NCI-H526 (cell line): ENCODE results near the gene FARSA.
"Not testable (repeated sequence)": the region's sequence is repeated elsewhere in the genome, so short reads cannot be mapped to it uniquely, and the experiment has no call there.

ENCODE experiments used
- DNase-seq, 2 experiments: peaks; one replicate each; lab custom pipeline; 2025; lab: John Stamatoyannopoulos, UW

FARSA gene

GRCh38 chr19:12890787-12891552 is 42.5 kb downstream of the FARSA start, which contains the start of gene GCDH:
Gene GCDH, plus strand, starts transcription at chr19:12891160. Its CDS starts 145 bp downstream, at chr19:12891305.
- DNase-seq, result peak; percentile 97 to 98

DNA sequence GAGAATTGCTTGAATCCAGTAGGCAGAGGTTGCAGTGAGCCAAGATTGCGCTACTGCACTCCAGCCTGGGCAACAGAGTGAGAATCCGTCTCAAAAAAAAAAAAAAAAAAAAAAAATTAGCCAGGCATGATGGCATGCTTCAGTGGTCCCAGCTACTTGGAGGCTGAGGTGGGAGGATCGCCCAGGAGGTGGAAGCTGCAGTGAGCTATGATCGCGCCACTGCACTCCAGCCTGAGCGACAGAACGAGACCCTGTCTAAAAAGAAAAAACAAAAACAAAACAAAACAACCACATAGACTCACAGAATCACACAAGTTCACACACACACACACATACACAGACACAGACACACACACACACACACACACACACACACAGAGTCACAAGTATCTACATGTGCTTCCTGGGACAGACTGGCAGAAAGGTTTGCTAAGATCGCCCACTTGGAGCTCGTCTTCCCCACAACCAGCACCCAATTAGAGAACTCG is 43.2 kb downstream of the FARSA start:
- not testable (repeated sequence) for DNase-seq

DNA sequence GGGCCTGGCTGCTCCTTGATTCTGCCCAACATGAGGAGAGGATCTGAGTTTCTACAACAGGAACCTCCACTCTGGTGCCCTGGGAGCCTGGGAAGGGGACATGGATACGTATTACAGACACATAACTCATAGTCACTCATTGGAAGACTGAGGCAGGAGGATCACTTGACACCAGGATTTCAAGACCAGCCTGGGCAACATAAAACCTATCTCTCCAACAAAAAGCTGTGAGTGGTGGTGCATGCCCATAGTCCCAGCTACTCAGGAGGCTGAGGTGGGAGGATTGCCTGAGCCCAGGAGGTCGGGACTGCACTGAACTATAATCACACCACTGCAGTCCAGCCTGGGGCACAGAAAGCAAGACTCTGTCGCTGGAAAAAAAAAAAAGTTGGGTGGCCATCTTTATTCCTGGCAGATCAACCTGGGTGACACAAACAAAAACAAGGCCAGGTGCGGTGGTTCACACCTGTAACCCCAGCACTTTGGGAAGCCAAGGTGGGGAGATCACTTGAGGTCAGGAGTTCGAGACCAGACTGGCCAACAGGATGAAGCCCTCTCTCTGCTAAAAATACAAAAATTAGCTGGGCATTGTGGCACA is 45.4 kb downstream of the FARSA start:
- DNase-seq, result no peak

GRCh38 chr19:12886969-12887747 is 46.4 kb downstream of the FARSA start, which contains the start of gene KLF1:
Gene KLF1, minus strand, starts transcription at chr19:12887201. Its CDS starts 61 bp downstream, at chr19:12887140.
- no peak for DNase-seq

DNA sequence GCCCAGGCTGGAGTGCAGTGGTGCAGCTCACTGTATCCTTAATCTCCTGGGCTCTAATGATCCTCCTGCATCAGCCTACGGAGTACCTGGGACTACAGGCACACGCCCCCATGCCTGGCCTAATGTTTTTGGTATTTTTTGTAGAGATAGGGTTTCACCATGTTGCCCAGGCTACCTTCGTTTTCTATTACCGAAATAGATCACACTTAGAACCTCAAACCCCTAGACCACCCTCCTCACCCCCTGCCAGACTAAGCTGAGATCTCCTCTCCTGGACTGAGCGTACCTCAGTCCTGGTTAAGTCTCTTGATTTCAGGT is 46.9 kb downstream of the FARSA start:
- DNase-seq, result no peak

DNA sequence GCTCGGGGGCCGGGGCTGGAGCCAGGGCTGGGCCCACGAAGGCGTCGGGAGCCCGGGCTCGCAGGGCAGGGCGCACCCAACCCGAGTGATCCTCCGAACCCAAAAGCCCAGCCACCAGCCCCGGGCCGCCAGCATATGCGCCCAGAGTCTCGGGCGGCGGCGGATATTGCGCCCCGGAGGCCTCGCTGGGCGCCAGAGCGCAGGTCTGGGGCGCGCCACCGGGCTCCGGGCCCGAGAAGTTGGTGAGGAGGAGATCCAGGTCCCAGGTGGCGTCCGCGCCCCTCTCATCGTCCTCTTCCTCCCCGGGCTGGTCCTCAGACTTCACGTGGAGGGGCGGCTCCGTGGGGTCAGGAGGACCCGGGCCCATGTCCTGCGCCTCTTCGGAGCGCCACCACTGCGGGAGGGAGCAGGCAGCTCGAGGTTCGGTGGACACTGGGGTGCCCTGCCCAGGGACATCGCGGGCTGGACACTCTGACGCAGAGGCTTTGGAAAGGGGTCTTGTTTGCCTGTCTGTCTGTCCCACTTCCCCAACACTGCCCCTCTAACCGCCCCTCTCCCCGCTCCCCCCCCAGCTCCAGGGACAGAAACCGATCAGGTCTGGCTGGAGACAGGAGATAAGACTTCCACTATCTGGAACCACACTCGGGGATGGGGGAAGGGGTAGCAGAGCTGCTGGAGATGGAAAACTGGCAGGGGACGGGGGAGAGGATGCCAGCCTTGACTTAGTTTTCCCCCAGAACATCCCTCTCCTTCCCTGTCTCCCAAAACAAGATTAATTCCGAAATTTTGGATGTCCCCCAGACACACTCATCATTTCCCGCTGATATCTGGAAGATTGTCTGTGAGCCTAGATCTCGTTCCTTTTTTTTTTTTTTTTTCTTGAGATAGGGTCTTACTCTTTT is 47.5 kb downstream of the FARSA start:
- no peak for DNase-seq

DNA sequence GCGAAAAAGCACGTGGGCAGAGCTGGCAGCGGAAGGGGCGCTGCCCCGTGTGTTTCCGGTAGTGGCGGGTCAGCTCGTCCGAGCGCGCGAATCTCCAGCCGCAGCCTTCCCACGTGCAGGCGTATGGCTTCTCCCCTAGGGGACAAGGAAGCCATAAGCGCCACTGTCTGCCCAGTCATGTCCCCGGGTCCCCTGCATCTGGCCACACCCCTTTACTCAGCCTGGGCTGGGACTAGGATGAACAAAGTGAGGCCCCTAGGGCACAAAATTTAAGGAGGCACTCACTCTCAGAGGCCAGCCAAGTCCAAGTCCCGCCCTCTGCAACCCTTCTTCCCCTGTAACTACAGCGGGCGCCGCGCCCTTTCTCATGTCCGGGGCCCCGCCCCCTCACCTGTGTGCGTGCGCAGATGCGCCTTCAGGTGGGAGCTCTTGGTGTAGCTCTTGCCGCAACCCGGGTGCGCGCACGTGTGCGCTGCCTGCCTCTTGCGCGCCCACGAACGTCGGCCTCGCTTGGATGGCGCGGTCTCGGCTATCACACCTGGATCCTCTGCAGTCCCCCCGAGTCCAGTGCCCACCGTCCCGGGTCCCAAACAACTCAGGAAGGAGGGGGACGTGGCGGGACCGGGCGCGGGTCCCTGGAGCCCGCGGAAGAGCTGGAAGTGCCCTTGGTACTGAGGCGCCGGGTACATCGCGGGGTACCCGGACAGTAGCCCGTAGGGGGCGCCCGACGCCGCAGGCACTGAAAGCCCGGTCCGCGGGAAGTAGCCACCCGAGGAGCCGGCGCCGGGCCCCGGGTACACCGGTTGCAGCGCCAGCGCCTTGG is 48.4 kb downstream of the FARSA start:
- DNase-seq, result peak; percentile 80 to 95

DNA sequence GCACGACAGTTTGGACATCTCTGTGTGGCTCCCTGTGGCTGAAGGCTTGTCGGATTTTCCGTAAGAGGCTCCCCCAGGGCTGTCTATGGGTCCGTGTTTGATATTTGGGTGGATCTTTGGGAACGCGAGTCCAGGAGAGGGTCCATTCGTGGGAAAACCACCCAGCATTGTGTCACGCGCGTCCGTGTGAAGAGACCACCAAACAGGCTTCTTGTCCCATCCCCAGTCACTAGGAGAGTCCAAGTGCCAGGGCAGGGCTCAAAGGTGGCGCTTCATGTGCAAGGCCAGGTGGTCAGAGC is 48.9 kb downstream of the FARSA start:
- no peak for DNase-seq

DNA sequence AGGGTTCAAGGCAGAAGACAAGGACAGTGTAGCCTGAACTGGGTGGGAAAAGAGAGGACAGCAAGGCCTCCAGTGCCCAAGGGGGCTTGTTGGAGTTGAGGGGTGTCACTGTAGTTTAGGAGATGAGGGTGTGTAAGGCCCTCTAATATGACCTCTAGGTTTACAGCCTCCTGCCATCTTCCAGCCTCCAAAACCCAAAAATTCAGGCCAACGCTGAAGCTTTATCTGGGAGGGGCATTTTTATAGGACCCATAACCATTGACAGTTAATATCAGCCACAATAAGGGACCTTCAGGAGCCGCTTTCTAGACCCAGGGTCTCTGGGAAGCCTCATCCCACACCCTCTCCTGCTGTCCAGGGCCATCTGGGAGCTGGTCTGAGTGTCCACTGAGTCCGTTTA is 49.3 kb downstream of the FARSA start:
- DNase-seq, result no peak

DNA sequence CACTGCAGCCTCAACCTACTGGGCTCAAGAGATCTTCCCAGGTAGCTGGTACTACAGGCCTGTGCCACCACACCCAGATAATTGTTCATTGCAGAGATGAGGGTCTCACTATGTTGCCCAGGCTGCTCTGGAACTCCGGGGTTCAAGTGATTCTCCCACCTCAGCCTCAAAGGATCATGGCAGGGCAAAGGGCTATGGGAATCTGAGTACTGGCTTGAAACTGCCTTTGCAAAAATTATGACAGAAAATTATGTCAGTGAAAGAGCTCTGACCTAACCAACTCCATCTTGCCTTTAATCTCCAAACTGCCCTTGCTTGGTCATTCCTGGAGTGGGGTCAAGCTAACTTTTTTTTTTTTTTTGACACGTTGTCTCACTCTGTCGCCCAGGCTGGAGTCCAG is 50.9 kb downstream of the FARSA start:
- DNase-seq, result no peak

DNA sequence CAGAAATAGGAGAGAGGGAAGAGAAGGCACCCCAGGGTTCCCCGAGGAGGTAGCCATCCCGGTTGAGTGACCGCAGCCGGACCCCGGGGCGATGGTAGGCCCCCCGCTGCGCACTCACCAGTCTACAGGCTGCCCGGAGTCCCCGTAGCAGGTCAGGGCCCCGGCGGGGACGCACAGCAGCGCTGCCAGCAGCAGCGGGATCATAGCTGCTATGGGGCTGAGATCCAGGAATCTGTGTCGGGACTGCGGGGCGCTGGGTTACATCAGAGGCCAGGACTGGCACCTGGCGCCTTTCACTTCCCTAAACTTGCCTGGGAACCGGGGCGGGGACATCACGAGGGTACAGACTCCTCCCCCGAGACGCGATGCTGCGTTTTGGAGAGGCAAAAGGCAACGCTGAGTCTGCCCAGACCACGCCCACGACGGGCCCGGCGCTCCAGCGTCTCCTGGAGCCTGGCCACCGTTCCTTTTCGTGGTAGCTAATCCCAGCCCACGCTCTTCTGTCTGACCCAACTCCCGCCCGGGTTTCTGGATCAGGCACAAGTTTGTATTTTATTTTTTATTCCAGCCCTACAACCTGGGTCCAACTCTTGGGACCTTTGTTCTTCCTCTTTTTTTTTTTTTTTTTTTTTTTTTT is 52.2 kb downstream of the FARSA start, which contains the start of gene DNASE2:
Gene DNASE2, minus strand, starts transcription at position 278 of the 637 bp plus-strand sequence. Its CDS starts 74 bp downstream, at position 204.
- peak; percentile 78 to 94 for DNase-seq

GRCh38 chr19:12880551-12881171 is 52.9 kb downstream of the FARSA start:
- peak in 1 of 2 experiments; percentile 48 for DNase-seq

- no peak for DNase-seq
Measured at GRCh38 chr19:12875086-12875485, 58.4 kb downstream of the FARSA start.

DNA sequence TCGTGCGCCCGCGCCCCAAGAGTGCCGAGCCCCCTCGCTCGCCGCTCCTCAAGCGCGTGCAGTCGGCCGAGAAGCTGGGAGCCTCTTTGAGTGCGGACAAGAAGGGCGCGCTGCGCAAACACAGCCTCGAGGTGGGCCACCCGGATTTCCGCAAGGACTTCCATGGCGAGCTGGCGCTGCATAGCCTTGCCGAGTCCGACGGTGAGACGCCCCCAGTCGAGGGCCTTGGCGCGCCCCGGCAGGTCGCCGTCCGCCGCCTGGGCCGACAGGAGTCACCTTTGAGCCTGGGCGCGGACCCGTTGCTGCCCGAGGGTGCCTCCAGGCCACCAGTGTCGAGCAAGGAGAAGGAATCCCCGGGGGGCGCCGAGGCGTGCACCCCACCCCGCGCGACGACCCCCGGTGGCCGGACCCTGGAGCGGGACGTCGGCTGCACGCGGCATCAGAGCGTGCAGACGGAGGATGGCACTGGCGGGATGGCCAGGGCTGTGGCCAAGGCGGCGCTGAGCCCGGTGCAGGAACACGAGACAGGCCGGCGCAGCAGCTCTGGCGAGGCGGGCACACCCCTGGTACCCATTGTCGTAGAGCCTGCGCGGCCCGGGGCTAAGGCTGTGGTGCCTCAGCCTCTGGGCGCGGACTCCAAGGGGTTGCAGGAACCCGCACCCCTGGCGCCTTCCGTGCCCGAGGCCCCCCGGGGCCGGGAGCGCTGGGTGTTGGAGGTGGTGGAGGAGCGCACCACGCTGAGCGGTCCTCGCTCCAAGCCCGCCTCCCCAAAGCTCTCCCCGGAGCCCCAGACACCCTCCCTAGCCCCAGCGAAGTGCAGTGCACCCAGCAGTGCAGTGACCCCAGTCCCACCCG is 59.4 kb downstream of the FARSA start:
- DNase-seq, result no peak

DNA sequence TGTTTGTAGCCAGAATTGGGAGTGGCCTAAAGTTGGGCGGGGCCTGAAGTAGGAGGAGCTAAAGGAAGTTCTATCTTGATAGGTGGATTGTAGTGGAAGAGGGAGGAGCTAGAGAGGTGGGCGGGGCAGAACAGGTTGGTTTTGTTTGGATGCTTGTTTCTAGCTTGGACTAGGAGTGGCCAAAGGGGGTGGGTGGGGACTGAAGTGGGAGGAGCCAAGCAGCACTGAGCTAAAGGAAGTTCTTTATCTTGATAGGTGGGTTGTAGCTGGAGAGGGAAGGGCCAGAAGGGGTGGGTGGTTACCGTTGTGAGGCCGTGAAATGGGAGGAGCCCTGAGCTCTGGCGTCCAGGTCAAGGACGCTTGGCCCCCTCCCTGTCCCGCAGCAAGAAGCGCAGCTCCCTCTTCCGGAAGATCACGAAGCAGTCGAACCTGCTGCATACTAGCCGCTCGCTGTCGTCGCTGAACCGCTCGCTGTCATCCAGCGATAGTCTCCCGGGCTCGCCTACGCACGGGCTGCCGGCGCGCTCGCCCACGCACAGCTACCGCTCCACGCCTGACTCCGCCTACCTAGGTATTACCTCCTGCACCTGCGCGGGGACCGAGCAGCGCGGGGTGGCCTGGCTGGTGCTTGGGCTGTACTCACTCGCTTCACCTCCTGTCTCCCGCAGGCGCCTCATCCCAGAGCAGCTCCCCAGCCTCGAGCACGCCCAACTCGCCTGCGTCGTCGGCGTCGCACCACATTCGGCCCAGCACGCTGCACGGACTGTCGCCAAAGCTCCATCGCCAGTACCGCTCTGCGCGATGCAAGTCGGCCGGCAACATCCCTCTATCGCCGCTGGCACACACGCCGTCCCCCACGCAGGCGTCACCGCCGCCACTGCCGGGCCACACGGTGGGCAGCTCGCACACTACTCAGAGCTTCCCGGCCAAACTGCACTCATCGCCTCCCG is 60.3 kb downstream of the FARSA start:
- DNase-seq, result peak in 1 of 2 experiments; percentile 20
